Esophagus muscularis mucosa (tissue), 3 donors: ENCODE data around the gene STPG2.

Experiments used
- CTCF ChIP-seq, 3 experiments: fragments of 200-600 bp in 2 of 3; fragments of 450-650 bp in 1 of 3; sonication (generic) in 2 of 3; IDR thresholded peaks; one replicate each; pipeline ENCODE4 v1.5.1; 2017 to 2019; ENCODE audit warnings: antibody characterized with exemption in 3 of 3, mild to moderate bottlenecking in 2 of 3, moderate library complexity in 1 of 3
- POLR2A ChIP-seq: fragments of 450-650 bp; IDR thresholded peaks from one replicate; pipeline ENCODE4 v1.6.1; 2017; ENCODE audit warnings: antibody characterized with exemption, moderate library complexity, mild to moderate bottlenecking, low read depth
- POLR2AphosphoS5 ChIP-seq, 2 donors: sonication (generic); formaldehyde crosslinking; IDR thresholded peaks; one replicate each; pipeline ENCODE4 v1.6.1; 2017; ENCODE audit warnings: antibody characterized with exemption in 2 of 2

- TF ChIP-seq POLR2A (no peak), POLR2AphosphoS5 (IDR thresholded peaks at IDR 0.05) (no peak), CTCF (IDR thresholded peaks at IDR 0.05) (no peak)
Observed at GRCh38 chr4:97691111-97691605, 452.1 kb downstream of the STPG2 start.
